ENCODE measurements around the gene ZNF789. TPM values are rescaled to one million over a fixed set of nuclear protein-coding genes. Genes with fewer than 3 reads are reported as not detected.
"Not testable (repeated sequence)": the region's sequence is repeated elsewhere in the genome, so short reads cannot be mapped to it uniquely, and the experiment has no call there.

Gene ZNF789
- total and polyA plus RNA-seq, 9 of the 15 experiments (the other 6 are each of a cell fraction or from before 2014, with no cell fraction given): 6.1 to 57.0 (median 24.8) TPM

DNA sequence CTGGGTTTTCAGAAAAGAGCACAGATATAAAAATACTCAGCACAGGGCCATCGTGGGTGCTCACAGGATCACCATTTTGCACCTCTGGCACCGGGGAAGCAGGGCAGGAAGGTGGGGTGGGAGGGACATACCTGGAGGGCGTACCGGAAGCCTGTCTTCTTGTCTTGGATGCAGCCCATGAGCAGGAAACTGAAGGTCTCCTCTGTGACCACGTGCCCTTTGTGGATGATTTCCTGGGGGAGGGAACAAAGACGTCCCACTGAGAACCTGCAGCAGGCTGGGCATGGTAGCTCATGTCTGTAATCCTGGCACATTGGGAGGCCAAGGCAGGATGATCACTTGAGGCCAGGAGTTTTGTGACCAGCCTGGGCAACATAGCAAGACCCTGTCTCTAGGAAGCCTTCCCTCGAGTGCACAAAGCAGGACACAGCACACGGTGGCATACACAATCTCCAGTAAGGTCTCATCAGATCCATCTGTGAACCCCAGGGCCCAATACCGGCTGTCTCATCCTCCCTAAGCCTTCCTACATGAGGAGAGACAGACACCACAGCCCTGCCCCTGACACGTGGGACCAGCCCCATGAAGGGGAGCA, 43.6 kb upstream of the ZNF789 start:
- peaks cover 72% of the 10 kb centered on the region; the same call in 2 of the 3 replicates for H3K36me3 ChIP-seq (ENCODE audit: control insufficient read depth, insufficient read depth, low read length)
- BruUV-seq (replicated peaks): no TSS peak
- POLR2A ChIA-PET: interaction anchor here (1.7 to 1.8 kb wide), 2 partner anchors 9 to 20 kb away, joined by 10 to 12 read pairs; partner anchors contain the start of genes BUD31 and PDAP1

GRCh38 chr7:99429756-99430155, 42.9 kb upstream of the ZNF789 start:
- no TSS peak for BruUV-seq (replicated peaks)
- DNase-seq (ENCODE audit: extremely low read depth in 1 of 4, low spot score in 3 of 4): no peak
- CTCF ChIA-PET (ENCODE audit: low intra/inter-chr PET ratio): no interaction called here
- H3K4me3 ChIP-seq: no peak overlapping the region
- peaks cover 0 to 10% of the 10 kb centered on the region in 2 experiments; a peak in 1 of 5 replicates for H3K4me1 ChIP-seq (replicated peaks in 1 of 2; ENCODE audit: control insufficient read depth in 2 of 2, insufficient read depth in 2 of 2, low read length in 2 of 2)
- no peaks in the 10 kb centered on the region for H3K79me2 ChIP-seq (ENCODE audit: control insufficient read depth, insufficient read depth, low read length)
- no peaks in the 10 kb centered on the region for H3K9me3 ChIP-seq (replicated peaks; ENCODE audit: control insufficient read depth, insufficient read depth, low read depth, low read length)
- H4K20me1 ChIP-seq (replicated peaks; ENCODE audit: control insufficient read depth, insufficient read depth, low read length): no peaks in the 10 kb centered on the region
- peak overlapping the region in 1 of 2 experiments; percentile 17; a peak in 1 of 4 replicates for H3K9ac ChIP-seq (ENCODE audit: insufficient read depth in 1 of 2, low read depth in 2 of 2, low read length in 2 of 2)
- FAIRE-seq: no peak
- in situ Hi-C loops (cut with MboI): no loop called here
- H2AFZ ChIP-seq (ENCODE audit: low read depth, low read length): no peak overlapping the region
- no peak overlapping the region for H3K4me2 ChIP-seq (ENCODE audit: insufficient read depth, low read length)
- no peaks in the 10 kb centered on the region for H3K9me1 ChIP-seq (ENCODE audit: control insufficient read depth, insufficient read depth, low read length)
- TF ChIP-seq BACH1 (tag; IDR thresholded peaks at IDR 0.05) (no peak), POLR2G (IDR thresholded peaks at IDR 0.05; ENCODE audit: low read depth, low read length) (0 out of 2 replicates have a peak, but pooled peaks have one; percentile 5)
- H3K36me3 ChIP-seq (ENCODE audit: control insufficient read depth, insufficient read depth, low read length): peaks cover 72% of the 10 kb centered on the region; the same call in 2 of the 3 replicates
- WGBS (ENCODE audit: insufficient coverage, low coverage, missing lambda C conversion rate): 93% methylated on average over 8 of the region's 8 CpGs
- ATAC-seq: no peak; the same call in 2 of the 3 replicates
- POLR2A ChIA-PET: interaction anchor here (0.9 to 1.8 kb wide), 3 partner anchors 9 to 27 kb away, joined by 3 to 12 read pairs (median 10); partner anchors contain the start of genes BUD31 and PDAP1
- H3K27me3 ChIP-seq (ENCODE audit: control insufficient read depth in 2 of 2, insufficient read depth in 2 of 2, low read length in 2 of 2): no peaks in the 10 kb centered on the region
- no peak overlapping the region for H3K27ac ChIP-seq (ENCODE audit: extremely low read depth, low read depth, low read length)
- intact Hi-C loops (cut with micrococcal nuclease): no loop called here

More for the DNA sequence above, 43.6 kb upstream of the ZNF789 start:
- no peak overlapping the region for H3K4me2 ChIP-seq (ENCODE audit: insufficient read depth, low read length)
- no peak overlapping the region for H3K27ac ChIP-seq (ENCODE audit: extremely low read depth, low read depth, low read length)
- intact Hi-C loops (cut with micrococcal nuclease) (no loop called here), in situ Hi-C loops (cut with MboI) (no loop called here)
- CTCF ChIA-PET (ENCODE audit: low intra/inter-chr PET ratio): no interaction called here
- H4K20me1 ChIP-seq (replicated peaks; ENCODE audit: control insufficient read depth, insufficient read depth, low read length): no peaks in the 10 kb centered on the region
- no peaks in the 10 kb centered on the region for H3K79me2 ChIP-seq (ENCODE audit: control insufficient read depth, insufficient read depth, low read length)
- H3K4me3 ChIP-seq: no peak overlapping the region
- H3K4me1 ChIP-seq (replicated peaks in 1 of 2; ENCODE audit: control insufficient read depth in 2 of 2, insufficient read depth in 2 of 2, low read length in 2 of 2): peaks cover 0 to 12% of the 10 kb centered on the region in 2 experiments; a peak in 1 of 5 replicates
- H3K27me3 ChIP-seq (ENCODE audit: control insufficient read depth in 2 of 2, insufficient read depth in 2 of 2, low read length in 2 of 2): no peaks in the 10 kb centered on the region
- H3K9ac ChIP-seq (ENCODE audit: insufficient read depth in 1 of 2, low read depth in 2 of 2, low read length in 2 of 2): no peak overlapping the region; a peak in 1 of 4 replicates
- no peaks in the 10 kb centered on the region for H3K9me1 ChIP-seq (ENCODE audit: control insufficient read depth, insufficient read depth, low read length)
- H3K9me3 ChIP-seq (replicated peaks; ENCODE audit: control insufficient read depth, insufficient read depth, low read depth, low read length): no peaks in the 10 kb centered on the region
- no peak for TF ChIP-seq SIN3B (IDR thresholded peaks at IDR 0.05; ENCODE audit: low read depth)
- no peak for TF ChIP-seq MLX (CRISPR knock-in tag; conservative IDR thresholded peaks at IDR 0.05)
- 0 out of 2 replicates have a peak, but pooled peaks have one; percentile 20 for TF ChIP-seq ZNF121 (CRISPR knock-in tag; conservative IDR thresholded peaks at IDR 0.05)
- DNase-seq (ENCODE audit: extremely low read depth in 1 of 4, low spot score in 3 of 4) (no peak), ATAC-seq (no peak; the same call in 2 of the 3 replicates), FAIRE-seq (no peak)
- no peak overlapping the region for H2AFZ ChIP-seq (ENCODE audit: low read depth, low read length)
- WGBS (ENCODE audit: insufficient coverage, low coverage, missing lambda C conversion rate): 85% methylated on average over 9 of the region's 10 CpGs

GRCh38 chr7:99431756-99432540, 40.7 kb upstream of the ZNF789 start:
- H2AFZ ChIP-seq (ENCODE audit: low read depth, low read length); intact Hi-C loops (cut with micrococcal nuclease); CTCF ChIA-PET (ENCODE audit: low intra/inter-chr PET ratio); H3K4me3 ChIP-seq; DNase-seq (ENCODE audit: extremely low read depth in 1 of 4, low spot score in 3 of 4); FAIRE-seq; H3K9me1 ChIP-seq (ENCODE audit: control insufficient read depth, insufficient read depth, low read length); ATAC-seq; H3K27me3 ChIP-seq (ENCODE audit: control insufficient read depth in 2 of 2, insufficient read depth in 2 of 2, low read length in 2 of 2); H3K4me2 ChIP-seq (ENCODE audit: insufficient read depth, low read length); H4K20me1 ChIP-seq (replicated peaks; ENCODE audit: control insufficient read depth, insufficient read depth, low read length); in situ Hi-C loops (cut with MboI); H3K9me3 ChIP-seq (replicated peaks; ENCODE audit: control insufficient read depth, insufficient read depth, low read depth, low read length); H3K27ac ChIP-seq (ENCODE audit: extremely low read depth, low read depth, low read length); BruUV-seq (replicated peaks); H3K79me2 ChIP-seq (ENCODE audit: control insufficient read depth, insufficient read depth, low read length); H3K9ac ChIP-seq (ENCODE audit: insufficient read depth in 1 of 2, low read depth in 2 of 2, low read length in 2 of 2): not testable (repeated sequence)
- WGBS (ENCODE audit: insufficient coverage, low coverage, missing lambda C conversion rate): 68% methylated on average over 12 of the region's 13 CpGs
- H3K36me3 ChIP-seq (ENCODE audit: control insufficient read depth, insufficient read depth, low read length): peaks cover 72% of the 10 kb centered on the region; the same call in 2 of the 3 replicates
- POLR2A ChIA-PET: interaction anchor here (0.7 kb wide), 1 partner anchor 16 kb away, joined by 3 read pairs; no protein-coding TSS in a partner anchor
- peaks cover 0 to 13% of the 10 kb centered on the region in 2 experiments; a peak in 2 of 5 replicates for H3K4me1 ChIP-seq (replicated peaks in 1 of 2; ENCODE audit: control insufficient read depth in 2 of 2, insufficient read depth in 2 of 2, low read length in 2 of 2)

Measured in K562 (cell line).